GM18508 (cell line): Measurements from ENCODE around the gene ARRB1.
"Not testable (repeated sequence)": the region's sequence is repeated elsewhere in the genome, so short reads cannot be mapped to it uniquely, and the experiment has no call there.

Experiments used
- ATAC-seq: cut with Tn5 transposase; IDR thresholded peaks from one replicate; pipeline ENCODE4 v1.9.1; 2021; ENCODE audit warnings: moderate number of reproducible peaks; ENCODE audit not compliant: insufficient read depth, unreplicated experiment

The ARRB1 gene

GRCh38 chr11:75325713-75326438 is 25.6 kb downstream of the ARRB1 start:
- no peak for ATAC-seq

- ATAC-seq = no peak
Observed at GRCh38 chr11:75324740-75325139, 26.7 kb downstream of the ARRB1 start.

DNA sequence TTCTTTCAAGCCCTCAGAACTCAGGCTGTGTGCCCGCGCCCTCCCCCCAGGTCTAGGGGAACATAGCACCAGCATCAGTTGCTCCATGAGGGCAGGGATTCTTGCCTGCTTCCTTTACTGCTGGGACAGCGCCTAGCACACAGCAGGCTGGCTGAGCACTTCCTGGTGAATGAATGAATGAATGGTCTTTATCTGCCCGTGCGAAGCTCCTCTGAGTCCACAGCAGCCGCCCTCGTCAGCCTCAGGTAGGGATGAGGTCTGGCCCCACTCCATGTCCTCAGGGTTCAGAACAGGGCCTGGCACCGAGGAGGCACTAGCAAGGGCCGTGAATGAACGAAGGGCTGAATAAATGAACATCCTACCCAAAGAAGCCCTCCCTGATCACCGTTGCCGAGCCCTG is 27.3 kb downstream of the ARRB1 start:
- no peak for ATAC-seq

DNA sequence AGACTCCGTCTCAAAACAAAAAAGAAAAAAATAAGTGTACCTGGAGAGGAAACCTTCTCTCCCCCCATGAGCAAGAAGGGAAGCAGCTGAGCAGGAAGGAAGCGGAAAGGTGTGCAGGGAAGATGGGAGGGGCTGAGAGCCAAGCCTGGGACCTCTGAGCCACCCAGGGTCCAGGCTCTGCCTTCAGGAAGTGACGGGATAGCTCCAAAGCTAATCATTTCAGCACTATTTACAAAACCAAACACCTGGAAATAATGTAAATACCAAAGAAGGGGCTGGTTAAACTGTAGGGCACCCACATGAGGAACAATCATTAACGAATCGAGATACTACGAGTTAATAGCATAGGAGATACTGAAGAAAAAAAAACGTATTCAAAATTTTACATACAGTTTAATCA is 27.9 kb downstream of the ARRB1 start:
- ATAC-seq = no peak

DNA sequence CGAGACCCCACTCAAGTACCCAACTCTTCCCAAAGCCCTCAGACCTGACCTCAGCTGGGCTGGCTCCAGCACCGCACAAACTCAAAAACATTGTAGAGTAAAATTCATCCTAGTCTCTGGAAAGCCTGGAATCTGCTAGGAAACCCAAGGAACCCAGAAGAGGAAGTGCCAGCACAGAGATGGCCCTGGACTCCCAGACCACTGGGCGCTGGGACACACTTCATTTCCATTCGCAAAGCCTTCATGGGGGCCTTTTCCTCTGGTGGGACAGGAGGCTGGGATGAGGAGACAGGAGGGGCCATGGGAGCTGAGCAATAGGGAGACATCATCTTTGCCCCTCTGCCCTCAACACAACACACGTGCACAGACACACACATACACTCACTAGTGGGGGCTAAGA is 30.8 kb downstream of the ARRB1 start:
- ATAC-seq = no peak

DNA sequence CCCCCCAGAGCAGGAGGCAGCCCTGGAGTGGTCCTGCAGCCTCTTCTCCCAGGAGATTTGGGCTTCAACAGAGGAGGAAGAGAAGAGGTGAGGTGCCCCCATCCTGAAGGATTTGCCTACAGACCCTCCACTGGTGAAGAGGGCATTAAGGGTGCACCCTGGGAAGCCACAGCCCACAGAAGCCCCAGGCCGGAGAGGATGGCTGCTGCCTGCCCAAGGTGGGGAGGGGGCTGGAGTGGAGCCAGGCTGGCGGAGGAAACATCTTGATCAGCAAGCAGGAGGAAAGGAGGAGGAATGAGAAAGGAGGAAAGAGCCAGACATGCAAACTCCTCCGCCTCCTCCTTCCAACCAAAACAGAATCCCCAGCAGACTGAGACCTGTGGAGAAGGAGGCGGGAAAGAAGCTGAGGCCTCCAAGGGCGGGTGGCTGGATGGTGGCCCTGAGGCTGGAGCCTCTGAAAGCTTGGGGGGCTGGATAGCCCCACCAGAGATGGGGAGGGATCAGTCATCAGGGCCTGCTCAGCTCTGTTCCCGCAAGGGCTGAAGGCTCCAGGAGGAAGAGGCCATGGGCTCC is 31.3 kb downstream of the ARRB1 start:
- ATAC-seq = no peak

DNA sequence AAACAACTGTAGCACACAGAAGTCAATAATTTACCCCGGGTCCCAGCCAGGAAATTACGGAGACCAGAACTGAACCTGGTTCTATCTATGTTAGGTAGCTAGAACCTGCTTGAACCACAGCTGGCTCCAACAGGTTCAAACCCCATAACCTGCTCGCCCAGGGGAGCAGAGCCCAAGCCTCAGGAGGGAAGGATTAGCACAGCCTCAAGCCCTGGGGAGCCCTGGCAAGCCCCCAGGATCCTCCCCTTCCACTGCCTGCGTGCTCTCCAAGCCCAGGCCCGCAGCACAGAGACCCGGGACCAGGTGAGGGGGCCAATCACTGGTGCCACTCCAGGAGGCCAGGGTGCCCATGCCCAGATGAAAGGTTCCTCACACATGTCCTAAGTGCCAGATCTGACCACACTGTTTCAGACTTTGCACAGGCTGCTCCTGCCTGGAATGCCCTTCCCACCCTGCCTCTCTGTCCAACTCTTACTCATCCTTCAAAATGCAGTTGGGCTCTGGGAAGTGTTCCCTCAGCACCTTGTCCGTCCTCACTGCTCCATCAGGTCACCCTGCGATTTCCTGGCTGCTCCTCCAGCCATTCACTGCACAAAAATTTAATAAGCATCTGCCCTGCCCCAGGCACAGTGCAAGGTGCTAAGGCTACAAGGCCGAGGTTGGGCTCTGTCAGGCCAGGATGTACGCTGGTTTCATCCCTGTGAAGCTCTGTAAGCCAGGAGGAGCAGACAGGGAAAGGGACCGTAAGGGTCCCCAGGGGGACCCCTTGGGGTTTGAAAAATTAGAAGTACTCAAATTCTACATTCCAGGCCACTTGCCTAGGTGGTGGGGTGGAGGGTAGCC is 32.2 kb downstream of the ARRB1 start:
- ATAC-seq = no peak

DNA sequence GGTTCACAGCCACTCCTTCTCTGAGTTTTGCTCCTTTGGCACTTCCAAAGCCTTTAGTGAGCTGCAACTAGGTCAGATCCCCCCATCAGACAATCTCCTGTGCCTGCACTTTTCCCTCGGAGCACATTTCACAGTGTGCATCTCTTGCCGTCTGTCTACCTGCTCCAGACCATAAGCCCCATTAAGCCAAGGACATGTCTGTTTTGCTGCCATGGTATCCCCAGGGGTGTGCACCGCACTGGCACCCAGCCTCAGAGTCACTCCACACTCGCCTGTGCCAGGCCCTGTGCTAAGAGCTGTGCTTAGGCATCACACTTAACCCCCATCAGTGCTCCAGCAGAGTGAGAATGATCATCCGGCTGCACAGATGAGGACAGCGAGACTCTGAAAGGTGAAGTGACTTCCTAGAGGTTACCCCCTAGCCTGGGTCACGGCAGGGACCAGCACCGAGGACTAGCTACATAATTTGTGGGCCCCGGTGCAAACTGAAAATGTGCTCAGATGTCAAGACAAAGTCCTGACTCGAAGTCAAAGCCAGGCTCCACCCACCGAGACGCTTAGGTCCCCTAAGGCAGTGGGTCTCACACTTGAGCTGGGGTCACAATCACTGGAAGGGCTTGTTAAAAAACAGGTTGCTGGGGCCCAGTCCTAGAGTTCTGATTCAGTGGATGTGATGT is 33.9 kb downstream of the ARRB1 start:
- no peak for ATAC-seq

DNA sequence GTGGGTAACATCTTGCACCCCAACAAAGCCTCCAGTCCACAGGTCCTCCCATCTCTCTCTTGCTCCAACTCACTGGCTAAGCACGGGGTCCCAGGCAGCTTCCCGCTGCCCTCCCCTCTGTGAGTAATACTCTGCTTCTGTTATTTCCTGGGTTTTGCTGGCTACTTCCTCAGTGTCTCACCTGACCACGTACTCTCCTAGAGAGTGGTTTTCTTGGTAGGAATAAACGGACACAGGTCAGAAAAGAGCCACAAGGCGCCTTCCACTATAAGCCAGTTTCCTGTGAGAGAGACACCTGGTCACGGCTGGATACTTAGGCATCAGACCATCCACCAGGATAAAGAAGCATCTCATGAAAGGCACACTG is 36.0 kb downstream of the ARRB1 start:
- no peak for ATAC-seq

DNA sequence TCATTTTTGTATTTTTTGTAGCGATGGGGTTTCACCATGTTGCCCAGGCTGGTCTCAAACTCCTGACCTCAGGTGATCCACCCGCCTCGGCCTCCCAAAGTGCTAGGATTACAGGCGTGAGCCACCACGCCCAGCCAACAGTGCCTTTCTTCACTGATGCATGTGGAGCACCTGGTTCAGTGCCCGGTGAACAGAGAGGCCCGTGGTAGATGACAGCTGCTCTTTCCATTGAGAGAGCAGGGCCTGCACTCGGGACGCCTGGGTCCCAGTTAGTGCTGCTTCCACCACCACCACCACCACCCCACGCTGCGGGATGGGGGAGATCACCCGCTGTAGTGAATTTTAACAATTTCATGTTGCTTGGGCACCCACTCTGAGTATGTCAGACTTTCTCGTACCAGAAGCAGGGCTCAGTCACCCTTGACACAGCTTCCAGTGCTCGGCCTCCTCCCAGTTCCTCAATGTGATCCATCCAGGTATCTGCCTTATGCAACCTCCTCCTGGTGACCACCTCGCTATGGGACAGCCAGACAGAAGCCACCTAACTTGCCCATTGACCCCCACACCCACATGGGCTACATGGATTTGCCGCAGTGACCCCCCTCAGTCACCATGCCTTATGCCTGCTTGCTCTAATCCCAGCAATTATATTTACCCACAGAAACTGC is 36.6 kb downstream of the ARRB1 start:
- ATAC-seq = no peak

GRCh38 chr11:75313513-75314272 is 37.8 kb downstream of the ARRB1 start:
- no peak for ATAC-seq

DNA sequence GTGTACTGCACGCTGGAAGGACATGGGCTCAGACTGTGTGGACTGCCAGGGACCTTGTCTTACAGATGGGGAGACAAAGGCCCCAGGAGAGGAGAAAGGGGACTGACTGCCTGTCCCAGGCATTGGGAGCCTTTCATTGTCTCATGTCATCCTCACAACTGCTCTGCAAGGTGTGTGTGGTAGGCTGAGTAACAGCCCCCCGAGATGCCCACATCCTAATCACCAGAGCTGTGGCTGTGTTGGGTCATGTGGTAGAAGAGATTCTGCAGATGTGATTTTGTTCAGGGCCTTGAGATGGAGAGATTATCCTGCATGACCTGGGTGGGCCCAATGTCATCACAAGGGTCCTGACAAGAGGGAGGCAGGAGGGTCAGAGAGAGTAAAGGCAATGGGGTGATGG is 39.1 kb downstream of the ARRB1 start:
- no peak for ATAC-seq

- no peak for ATAC-seq
Observed at GRCh38 chr11:75311858-75312288, 39.6 kb downstream of the ARRB1 start.

DNA sequence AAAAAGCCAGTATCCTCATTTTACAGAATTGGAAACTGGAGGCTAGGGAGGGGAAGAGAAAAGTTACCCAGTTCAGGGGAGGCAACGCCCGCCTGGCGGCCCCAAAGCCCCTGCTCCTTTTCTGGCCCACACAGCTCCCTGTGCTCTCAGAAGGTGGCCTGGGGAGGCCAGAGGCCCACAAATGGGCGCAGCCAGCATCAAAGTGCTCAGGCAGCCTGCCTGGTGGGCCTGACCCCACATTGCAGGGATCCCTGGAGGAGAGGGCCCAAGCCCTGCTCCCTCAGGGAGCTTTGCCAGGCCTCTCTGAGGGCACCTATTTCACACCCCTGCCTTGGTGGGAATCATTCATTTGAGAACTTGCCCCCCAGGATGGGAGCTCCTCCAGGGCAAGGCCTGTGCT is 42.5 kb downstream of the ARRB1 start:
- no peak for ATAC-seq

- ATAC-seq = no peak
Observed at GRCh38 chr11:75308116-75308515, 43.3 kb downstream of the ARRB1 start.

GRCh38 chr11:75307058-75307457 is 44.4 kb downstream of the ARRB1 start:
- no peak for ATAC-seq

DNA sequence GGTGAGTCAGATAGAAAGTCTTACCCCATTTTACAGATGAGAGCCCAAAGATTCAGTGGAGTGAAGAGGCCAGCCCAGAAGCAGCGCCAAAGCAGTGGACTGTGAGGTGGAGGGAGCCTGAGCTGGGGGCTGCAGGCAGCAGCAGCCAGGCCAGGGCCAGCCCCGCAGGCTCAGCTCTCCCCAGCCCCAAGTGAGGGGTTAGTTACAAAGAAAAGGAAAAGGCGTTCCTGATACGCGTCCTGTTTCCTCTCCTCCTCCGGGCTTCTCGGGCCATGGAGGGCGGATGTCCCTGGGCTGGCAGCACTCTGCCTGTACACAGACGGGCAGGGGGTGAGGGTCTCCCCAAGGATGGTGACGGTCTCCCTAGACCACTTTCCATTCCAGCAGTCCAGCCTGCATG is 44.9 kb downstream of the ARRB1 start:
- no peak for ATAC-seq

DNA sequence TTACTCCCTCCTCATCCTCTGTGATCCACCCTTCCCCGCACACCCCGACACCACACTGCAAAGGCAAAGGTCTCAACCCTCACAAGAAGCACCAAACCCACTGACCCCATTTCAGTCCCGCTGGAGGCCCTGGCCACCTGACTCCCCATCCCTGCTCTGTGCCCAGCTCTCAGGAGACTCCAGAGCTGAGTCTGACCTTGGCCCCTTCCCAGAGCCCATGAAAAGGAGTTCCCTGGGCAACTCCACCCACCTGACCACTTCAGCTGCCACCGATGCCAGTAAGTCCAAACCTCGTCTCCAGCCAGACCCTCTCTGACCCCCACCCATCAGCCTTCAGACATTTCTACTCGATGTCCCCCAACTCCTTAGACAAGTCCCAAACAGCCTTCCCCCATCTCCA is 45.5 kb downstream of the ARRB1 start:
- no peak for ATAC-seq

- no peak for ATAC-seq
Observed at GRCh38 chr11:75305452-75305851, 46.0 kb downstream of the ARRB1 start.

DNA sequence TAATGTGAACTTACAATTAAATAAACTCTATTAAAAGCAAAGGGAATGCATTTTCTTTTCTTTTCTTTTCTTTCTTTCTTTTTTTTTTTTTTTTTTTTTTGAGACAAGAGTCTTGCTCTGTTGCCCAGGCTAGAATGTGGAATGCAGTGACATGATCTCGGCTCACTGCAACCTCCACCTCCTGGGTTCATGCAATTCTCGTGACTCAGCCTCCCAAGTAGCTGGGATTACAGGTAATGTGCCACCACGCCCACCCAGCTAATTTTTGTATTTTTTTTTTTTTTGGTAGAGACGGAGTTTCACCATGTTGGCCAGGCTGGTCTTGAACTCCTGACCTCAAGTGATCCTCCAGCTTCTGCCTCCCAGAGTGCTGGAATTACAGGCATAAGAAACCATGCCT is 46.5 kb downstream of the ARRB1 start:
- not testable (repeated sequence) for ATAC-seq
